K562 (cell line): ENCODE results near the gene GPR162. TPM values are rescaled to one million over a fixed set of nuclear protein-coding genes. Genes with fewer than 3 reads are reported as not detected.

ENCODE experiments used
- ATAC-seq: fragments of 200-7000 bp; cut with Tn5 transposase; 3 replicates; pipeline ENCODE4 v1.9.1; 2020; ENCODE audit warnings: moderate library complexity
- BruUV-seq: library from RNA; stranded (reverse); fragments of 400-500 nt; replicated peaks from 2 replicates; lab custom pipeline; 2021; lab: Mats Ljungman, UMichigan
- CTCF ChIA-PET: fragments of 300-600 bp; formaldehyde crosslinking; extraction: SDS; loops from one replicate; lab custom pipeline; 2021; ENCODE audit warnings: low intra/inter-chr PET ratio; lab: Yijun Ruan, JAX
- POLR2A ChIA-PET: fragments of 300-600, 350-650 bp; sonication (Branson Sonifier 250); formaldehyde crosslinking; extraction: SDS; loops from one replicate; lab custom pipeline; 2021; ENCODE audit warnings: antibody characterized with exemption, inconsistent platforms; lab: Yijun Ruan, JAX
- DNase-seq, 4 experiments: peaks; one replicate each; pipeline versions ENCODE4 v3.0.0 to v3.0.0-alpha.2; 2011 to 2018; ENCODE audit warnings: low spot score in 3 of 4, mixed read lengths in 3 of 4; ENCODE audit errors: extremely low read depth in 1 of 4
- FAIRE-seq: peaks from 2 replicates; lab custom pipeline; 2011; peaks lifted over from hg19 to GRCh38; lab: Jason Lieb, UNC
- H2AFZ ChIP-seq: 2 replicates; pipeline ENCODE4 v1.6.0; 2011; ENCODE audit warnings: low read depth, low read length, control low read depth, inconsistent platforms
- H3K27ac ChIP-seq: fragments of 200-600 bp; 3 replicates; pipeline ENCODE4 v1.8.0; 2011; ENCODE audit warnings: low read depth, mild to moderate bottlenecking, control low read depth, inconsistent platforms, low read length, moderate library complexity, mixed read lengths; ENCODE audit errors: extremely low read depth
- H3K27me3 ChIP-seq, 2 experiments: fragments of 300-600 bp in 1 of 2; 2 replicates in 1 of 2; 3 replicates in 1 of 2; pipeline versions ENCODE4 v1.6.0 to v1.8.0; 2011; ENCODE audit warnings: inconsistent platforms in 2 of 2, low read length in 2 of 2, mild to moderate bottlenecking in 1 of 2, mixed read lengths in 1 of 2, moderate library complexity in 1 of 2; ENCODE audit not compliant: control insufficient read depth in 2 of 2, insufficient read depth in 2 of 2
- H3K36me3 ChIP-seq: fragments of 300-600 bp; 3 replicates; pipeline ENCODE4 v1.8.0; 2011; ENCODE audit warnings: mild to moderate bottlenecking, low read length, inconsistent platforms; ENCODE audit not compliant: control insufficient read depth, insufficient read depth
- H3K4me1 ChIP-seq, 2 experiments: fragments of 200-600 bp in 1 of 2; replicated peaks in 1 of 2; 2 replicates in 1 of 2; 3 replicates in 1 of 2; pipeline versions ENCODE4 v1.5.1 to v1.8.0; 2011; ENCODE audit warnings: inconsistent platforms in 2 of 2, low read length in 2 of 2, mild to moderate bottlenecking in 1 of 2, mixed read lengths in 1 of 2, moderate library complexity in 1 of 2; ENCODE audit not compliant: control insufficient read depth in 2 of 2, insufficient read depth in 2 of 2
- H3K4me2 ChIP-seq: 2 replicates; pipeline ENCODE4 v1.6.1; 2011; ENCODE audit warnings: low read length, control low read depth, inconsistent platforms, mixed read lengths; ENCODE audit not compliant: insufficient read depth
- H3K4me3 ChIP-seq: fragments of 200-600 bp; sonication (generic), shearing (Covaris generic); 2 replicates; pipeline ENCODE4 v1.5.1; 2016; ENCODE audit warnings: control low read depth, inconsistent platforms
- H3K79me2 ChIP-seq: fragments of 200-600 bp; 3 replicates; pipeline ENCODE4 v1.8.0; 2011; ENCODE audit warnings: low read length, inconsistent platforms; ENCODE audit not compliant: control insufficient read depth, insufficient read depth
- H3K9ac ChIP-seq, 2 experiments: 2 replicates each; pipeline versions ENCODE4 v1.6.0 to v1.6.1; 2011; ENCODE audit warnings: low read depth in 2 of 2, low read length in 2 of 2, control low read depth in 1 of 2, inconsistent platforms in 1 of 2, mild to moderate bottlenecking in 1 of 2, mixed read lengths in 1 of 2; ENCODE audit not compliant: insufficient read depth in 1 of 2
- H3K9me1 ChIP-seq: one replicate; pipeline ENCODE4 v1.6.0; 2011; ENCODE audit warnings: inconsistent platforms, mild to moderate bottlenecking, low read length, moderate library complexity; ENCODE audit not compliant: control insufficient read depth, insufficient read depth
- H3K9me3 ChIP-seq: replicated peaks from 2 replicates; pipeline ENCODE4 v1.5.1; 2011; ENCODE audit warnings: low read depth, low read length, inconsistent platforms; ENCODE audit not compliant: control insufficient read depth, insufficient read depth
- H4K20me1 ChIP-seq: replicated peaks from 2 replicates; pipeline ENCODE4 v1.6.1; 2011; ENCODE audit warnings: low read length, inconsistent platforms, mixed read lengths; ENCODE audit not compliant: control insufficient read depth, insufficient read depth
- CREBBP ChIP-seq: IDR thresholded peaks from one replicate; pipeline ENCODE4 v1.6.1; 2012; ENCODE audit warnings: low read depth, mild to moderate bottlenecking, control low read depth, inconsistent platforms, low read length
- EHMT2 ChIP-seq: fragments of 450-650 bp; IDR thresholded peaks from 2 replicates; pipeline ENCODE4 v1.6.1; 2018; ENCODE audit warnings: antibody characterized with exemption
- SETDB1 ChIP-seq: IDR thresholded peaks from one replicate; pipeline ENCODE4 v1.6.1; 2012; ENCODE audit warnings: low read length, control low read depth, inconsistent platforms
- SMAD4 ChIP-seq: fragments of 250-450 bp; sonication (Bioruptor Pico); conservative IDR thresholded peaks from 2 replicates; pipeline ENCODE4 v1.8.0; 2021; ENCODE audit warnings: inconsistent platforms, mild to moderate bottlenecking, moderate library complexity
- ZNF239 ChIP-seq: fragments of 250-450 bp; sonication (Bioruptor Pico); IDR thresholded peaks from 2 replicates; pipeline ENCODE4 v1.4.0; 2020; ENCODE audit warnings: mild to moderate bottlenecking
- WGBS: fragments of 100-300 bp; shearing (Covaris generic); methylation state at CpG from one replicate; pipeline ENCODE4 v1.1.6; 2016; ENCODE audit warnings: low coverage, mixed read lengths; ENCODE audit not compliant: insufficient coverage; ENCODE audit errors: missing lambda C conversion rate; 5-methylcytosine and 5-hydroxymethylcytosine counted together
- in situ Hi-C: fragments of 300-500 bp; cut with MboI; formaldehyde crosslinking; loops from 4 replicates; pipeline ENCODE4 v1.15.0; 2018; ENCODE audit warnings: inconsistent platforms, mixed read lengths
- intact Hi-C: fragments of 100-400 bp; cut with micrococcal nuclease; formaldehyde crosslinking; loops from 2 replicates; pipeline ENCODE4 v1.14.2; 2022
- polyA plus RNA-seq, 8 experiments: library from polyadenylated mRNA; depleted of rRNA in 4 of 8; stranded (reverse) in 5 of 8; unstranded in 3 of 8; fragments of >200 nt; fragmentation: Nextera tagmentation in 2 of 8; fragmentation: Illumina TruSeq in 1 of 8; extraction: Ambion mirVana in 2 of 8; extraction: Trizol in 1 of 8; gene quantifications; 2 replicates each; pipeline versions ENCODE4 v1.2.1 to v1.2.3, GENCODE V29; 2011 to 2014; ENCODE audit warnings: inconsistent platforms in 1 of 8, missing spikeins in 1 of 8
- total RNA-seq, 7 experiments: library from RNA; depleted of rRNA in 6 of 7; stranded (reverse); fragments of >200 nt in 6 of 7; fragmentation: Illumina TruSeq in 2 of 7; extraction: Trizol in 2 of 7; gene quantifications; 2 replicates each; pipeline versions ENCODE4 v1.2.1 to v1.2.3, GENCODE V29; 2011 to 2021; ENCODE audit warnings: low replicate concordance in 1 of 7
- TF ChIP-seq, protein P1 (sequence below), 2 experiments: fragments of 450-650 bp in 1 of 2; sonication (generic) in 1 of 2; formaldehyde crosslinking in 1 of 2; IDR thresholded peaks in 1 of 2; conservative IDR thresholded peaks in 1 of 2; 2 replicates each; pipeline versions ENCODE4 v1.6.1 to v1.8.1; 2016 to 2023; ENCODE audit warnings: mild to moderate bottlenecking in 2 of 2, moderate library complexity in 2 of 2, inconsistent platforms in 1 of 2, missing genetic modification reagents in 1 of 2
- TF ChIP-seq, protein P2 (sequence below): fragments of 450-650 bp; IDR thresholded peaks from 2 replicates; pipeline ENCODE4 v1.6.1; 2016; ENCODE audit warnings: low read depth

Gene GPR162
- total and polyA plus RNA-seq, 9 of the 15 experiments (the other 6 are each of a cell fraction or from before 2014, with no cell fraction given) = 0.65 to 1.8 (median 1.1) TPM; not detected in 2

DNA sequence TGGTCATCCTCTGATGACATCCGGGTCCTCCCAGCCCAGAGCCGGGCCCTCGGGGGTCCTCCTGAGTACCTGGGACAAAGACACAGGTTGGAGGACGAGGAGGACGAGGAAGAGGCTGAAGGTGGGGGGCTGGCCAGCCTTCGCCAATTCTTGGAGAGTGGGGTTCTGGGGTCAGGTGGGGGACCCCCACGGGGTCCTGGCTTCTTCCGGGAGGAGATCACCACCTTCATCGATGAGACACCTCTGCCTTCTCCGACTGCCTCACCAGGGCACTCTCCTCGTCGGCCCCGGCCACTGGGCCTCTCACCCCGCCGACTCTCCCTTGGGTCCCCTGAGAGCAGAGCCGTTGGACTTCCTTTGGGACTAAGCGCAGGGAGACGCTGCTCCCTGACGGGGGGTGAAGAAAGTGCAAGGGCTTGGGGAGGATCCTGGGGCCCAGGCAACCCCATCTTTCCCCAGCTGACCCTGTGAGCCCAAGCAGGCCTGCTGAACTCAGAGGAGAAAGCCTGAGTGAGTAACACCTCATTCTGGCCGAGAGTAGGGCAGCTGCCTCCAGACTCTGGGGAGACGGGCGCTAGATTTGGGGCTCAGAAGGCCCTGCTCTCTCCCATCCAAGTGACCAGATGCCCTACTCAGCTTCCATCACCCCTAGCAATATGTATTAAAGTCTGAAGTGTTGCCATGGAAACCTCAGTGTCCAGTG, 5.3 kb downstream of the GPR162 start (continued):
- TF ChIP-seq, protein P1, sequence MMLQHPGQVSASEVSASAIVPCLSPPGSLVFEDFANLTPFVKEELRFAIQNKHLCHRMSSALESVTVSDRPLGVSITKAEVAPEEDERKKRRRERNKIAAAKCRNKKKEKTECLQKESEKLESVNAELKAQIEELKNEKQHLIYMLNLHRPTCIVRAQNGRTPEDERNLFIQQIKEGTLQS (IDR thresholded peaks at IDR 0.05) = no peak
- TF ChIP-seq, protein P1 (CRISPR knock-in tag; conservative IDR thresholded peaks at IDR 0.05) = no peak
- TF ChIP-seq SMAD4 (CRISPR knock-in tag) = 0 out of 2 replicates have a peak, but pooled peaks have one; percentile 24
- TF ChIP-seq SETDB1 = no peak
- TF ChIP-seq ZNF239 (CRISPR knock-in tag) = no peak

DNA sequence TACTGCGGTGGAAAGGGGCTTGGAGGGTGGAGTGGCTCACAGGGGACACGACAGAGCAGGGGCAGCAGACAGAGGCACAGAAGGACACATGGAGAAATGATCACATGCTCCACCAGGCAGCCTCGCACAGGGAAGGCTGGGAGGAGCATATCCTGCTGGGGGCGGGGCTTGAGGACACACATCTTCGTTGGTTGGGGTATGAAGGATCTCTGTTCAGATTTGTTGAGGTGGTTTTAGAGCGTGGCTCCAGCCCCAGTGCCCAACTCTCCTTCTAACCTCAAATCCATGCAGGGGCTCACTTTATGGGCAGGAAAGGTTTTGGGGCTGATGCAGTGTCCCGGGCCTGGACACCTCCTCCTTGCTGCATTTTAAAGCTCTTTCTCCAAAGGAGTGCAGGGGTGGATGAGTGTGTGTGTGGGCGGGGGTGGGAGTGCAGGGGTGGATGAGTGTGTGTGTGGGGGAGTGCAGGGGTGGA, 5.9 kb downstream of the GPR162 start:
- Histone ChIP-seq H3K4me1 (peaks cover 11 to 51% of the 10 kb centered on the region in 2 experiments; a peak in 4 of 5 replicates), H3K36me3 (peaks cover 25% of the 10 kb centered on the region; the same call in 1 of the 3 replicates), H3K27ac (peak overlapping the region; percentile 48; the same call in 1 of the 3 replicates), H3K27me3 (peaks cover 0 to 4% of the 10 kb centered on the region in 2 experiments; a peak in 2 of 5 replicates), H3K9me3 (no peaks in the 10 kb centered on the region), H4K20me1 (no peaks in the 10 kb centered on the region), H3K9ac (peak overlapping the region; percentile 26 to 83; a peak in 2 of 4 replicates), H2AFZ (peak overlapping the region; percentile 82), H3K9me1 (no peaks in the 10 kb centered on the region), H3K79me2 (peaks cover 24% of the 10 kb centered on the region), H3K4me2 (peak overlapping the region; percentile 67), H3K4me3 (no peak overlapping the region)
- 11% methylated on average over 7 of the region's 8 CpGs for WGBS
- peak; percentile 64 for ATAC-seq
- BruUV-seq = no TSS peak
- DNase-seq = peak; percentile 53 to 86 (median 68)
- intact Hi-C loops (loop anchor here (2.0 to 10.0 kb wide), 4 partner anchors 50 to 273 kb away; partner anchors contain the start of genes IFFO1 and ZNF384), in situ Hi-C loops (no loop called here)
- ChIA-PET POLR2A (interaction anchor here (1.1 to 1.2 kb wide), 2 partner anchors 13 to 46 kb away, joined by 3 to 4 read pairs; partner anchors contain the start of gene SPSB2), CTCF (no interaction called here)
- peak; percentile 87 for FAIRE-seq
- TF ChIP-seq CREBBP (no peak), EHMT2 (no peak)
- TF ChIP-seq, protein P2, sequence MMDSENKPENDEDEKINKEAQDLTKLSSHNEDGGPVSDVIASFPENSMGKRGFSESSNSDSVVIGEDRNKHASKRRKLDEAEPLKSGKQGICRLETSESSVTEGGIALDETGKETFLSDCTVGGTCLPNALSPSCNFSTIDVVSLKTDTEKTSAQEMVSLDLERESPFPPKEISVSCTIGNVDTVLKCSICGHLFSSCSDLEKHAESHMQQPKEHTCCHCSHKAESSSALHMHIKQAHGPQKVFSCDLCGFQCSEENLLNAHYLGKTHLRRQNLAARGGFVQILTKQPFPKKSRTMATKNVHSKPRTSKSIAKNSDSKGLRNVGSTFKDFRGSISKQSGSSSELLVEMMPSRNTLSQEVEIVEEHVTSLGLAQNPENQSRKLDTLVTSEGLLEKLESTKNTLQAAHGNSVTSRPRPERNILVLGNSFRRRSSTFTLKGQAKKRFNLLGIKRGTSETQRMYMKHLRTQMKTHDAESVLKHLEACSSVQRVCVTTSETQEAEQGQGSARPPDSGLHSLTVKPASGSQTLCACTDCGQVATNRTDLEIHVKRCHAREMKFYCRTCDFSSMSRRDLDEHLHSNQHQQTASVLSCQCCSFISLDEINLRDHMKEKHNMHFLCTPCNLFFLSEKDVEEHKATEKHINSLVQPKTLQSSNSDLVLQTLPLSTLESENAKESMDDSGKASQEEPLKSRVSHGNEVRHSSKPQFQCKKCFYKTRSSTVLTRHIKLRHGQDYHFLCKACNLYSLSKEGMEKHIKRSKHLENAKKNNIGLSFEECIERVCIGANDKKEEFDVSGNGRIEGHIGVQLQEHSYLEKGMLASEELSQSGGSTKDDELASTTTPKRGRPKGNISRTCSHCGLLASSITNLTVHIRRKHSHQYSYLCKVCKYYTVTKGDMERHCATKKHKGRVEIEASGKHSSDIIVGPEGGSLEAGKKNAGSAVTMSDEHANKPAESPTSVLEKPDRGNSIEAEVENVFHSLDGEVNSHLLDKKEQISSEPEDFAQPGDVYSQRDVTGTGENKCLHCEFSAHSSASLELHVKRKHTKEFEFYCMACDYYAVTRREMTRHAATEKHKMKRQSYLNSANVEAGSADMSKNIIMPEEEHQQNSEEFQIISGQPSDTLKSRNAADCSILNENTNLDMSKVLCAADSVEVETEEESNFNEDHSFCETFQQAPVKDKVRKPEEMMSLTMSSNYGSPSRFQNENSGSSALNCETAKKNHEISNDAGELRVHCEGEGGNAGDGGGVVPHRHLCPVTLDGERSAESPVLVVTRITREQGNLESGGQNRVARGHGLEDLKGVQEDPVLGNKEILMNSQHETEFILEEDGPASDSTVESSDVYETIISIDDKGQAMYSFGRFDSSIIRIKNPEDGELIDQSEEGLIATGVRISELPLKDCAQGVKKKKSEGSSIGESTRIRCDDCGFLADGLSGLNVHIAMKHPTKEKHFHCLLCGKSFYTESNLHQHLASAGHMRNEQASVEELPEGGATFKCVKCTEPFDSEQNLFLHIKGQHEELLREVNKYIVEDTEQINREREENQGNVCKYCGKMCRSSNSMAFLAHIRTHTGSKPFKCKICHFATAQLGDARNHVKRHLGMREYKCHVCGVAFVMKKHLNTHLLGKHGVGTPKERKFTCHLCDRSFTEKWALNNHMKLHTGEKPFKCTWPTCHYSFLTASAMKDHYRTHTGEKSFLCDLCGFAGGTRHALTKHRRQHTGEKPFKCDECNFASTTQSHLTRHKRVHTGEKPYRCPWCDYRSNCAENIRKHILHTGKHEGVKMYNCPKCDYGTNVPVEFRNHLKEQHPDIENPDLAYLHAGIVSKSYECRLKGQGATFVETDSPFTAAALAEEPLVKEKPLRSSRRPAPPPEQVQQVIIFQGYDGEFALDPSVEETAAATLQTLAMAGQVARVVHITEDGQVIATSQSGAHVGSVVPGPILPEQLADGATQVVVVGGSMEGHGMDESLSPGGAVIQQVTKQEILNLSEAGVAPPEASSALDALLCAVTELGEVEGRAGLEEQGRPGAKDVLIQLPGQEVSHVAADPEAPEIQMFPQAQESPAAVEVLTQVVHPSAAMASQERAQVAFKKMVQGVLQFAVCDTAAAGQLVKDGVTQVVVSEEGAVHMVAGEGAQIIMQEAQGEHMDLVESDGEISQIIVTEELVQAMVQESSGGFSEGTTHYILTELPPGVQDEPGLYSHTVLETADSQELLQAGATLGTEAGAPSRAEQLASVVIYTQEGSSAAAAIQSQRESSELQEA = no peak
